GM10248 (cell line): ENCODE data around the gene TXLNB.

Source experiments
- CTCF ChIA-PET: fragments of 300-600 bp; sonication (Branson Sonifier 250); formaldehyde crosslinking; extraction: SDS; loops from one replicate; lab custom pipeline; 2021; ENCODE audit warnings: antibody characterized with exemption; lab: Yijun Ruan, JAX
- POLR2A ChIA-PET: fragments of 350-650 bp; sonication (Branson Sonifier 250); formaldehyde crosslinking; extraction: SDS; loops from one replicate; lab custom pipeline; 2020; ENCODE audit warnings: antibody characterized with exemption; lab: Yijun Ruan, JAX
- DNase-seq: peaks from one replicate; pipeline ENCODE4 v3.0.0; 2012; ENCODE audit errors: extremely low spot score
- CTCF ChIP-seq: IDR thresholded peaks from 2 replicates; pipeline ENCODE4 v1.5.1; 2012; ENCODE audit warnings: mild to moderate bottlenecking, low read depth; ENCODE audit errors: extremely low read depth, missing control alignments, control extremely low read depth

Gene TXLNB

GRCh38 chr6:139313784-139314545 lies 22.2 kb upstream of the TXLNB start:
- TF ChIP-seq CTCF: no peak
- no peak for DNase-seq
- POLR2A ChIA-PET: no interaction called here
- CTCF ChIA-PET: interaction anchor here (0.9 to 2.1 kb wide), 6 partner anchors 8 to 64 kb away, joined by 3 to 7 read pairs (median 4); partner anchors contain the start of gene TXLNB

GRCh38 chr6:139313229-139313628 lies 21.4 kb upstream of the TXLNB start:
- TF ChIP-seq CTCF: no peak
- CTCF ChIA-PET: interaction anchor here (1.5 to 2.1 kb wide), 4 partner anchors 19 to 63 kb away, joined by 4 to 7 read pairs (median 4); partner anchors contain the start of gene TXLNB
- no peak for DNase-seq
- POLR2A ChIA-PET: no interaction called here

- CTCF ChIA-PET: interaction anchor here (2.1 kb wide), 1 partner anchor 20 kb away, joined by 7 read pairs; no protein-coding TSS in a partner anchor
- DNase-seq: no peak
- POLR2A ChIA-PET: no interaction called here
- no peak for TF ChIP-seq CTCF
These were observed 20.0 kb upstream of the TXLNB start for GRCh38 chr6:139311831-139312230.

DNA sequence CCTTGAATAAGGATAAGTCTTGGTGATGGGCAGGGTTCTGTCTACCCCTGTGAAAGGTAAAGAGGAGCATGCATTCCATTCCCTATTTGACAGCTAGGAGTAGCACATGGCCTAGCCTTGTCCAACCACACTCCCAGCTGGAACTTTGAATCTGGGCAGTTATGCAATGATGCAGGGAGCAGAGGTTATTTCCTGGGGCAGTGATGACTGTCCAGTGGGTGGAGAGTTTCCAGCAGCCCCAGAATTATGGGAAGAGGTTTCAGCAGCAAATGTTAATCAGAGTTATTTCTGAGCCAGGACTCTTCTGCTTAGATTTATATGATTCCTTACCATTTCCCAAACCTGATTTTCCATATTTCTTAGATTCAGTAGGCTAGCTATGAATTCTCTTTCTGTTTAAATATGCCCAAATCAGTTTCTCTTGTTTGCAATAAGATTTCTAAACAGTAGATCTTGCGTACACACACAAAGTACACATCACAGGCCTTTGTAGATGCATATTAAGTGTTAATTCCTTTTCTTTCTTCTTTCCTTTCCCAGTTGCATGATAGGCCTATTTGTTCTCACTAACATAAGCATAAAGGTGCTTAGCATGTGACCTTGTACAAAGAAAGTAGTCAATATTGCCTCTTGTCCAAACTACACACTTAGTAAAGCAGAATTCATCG lies 17.3 kb upstream of the TXLNB start:
- no peak for DNase-seq
- no peak for TF ChIP-seq CTCF
- CTCF ChIA-PET: interaction anchor here (0.9 kb wide), 1 partner anchor 17 kb away, joined by 3 read pairs; the partner anchor contains the start of gene TXLNB
- POLR2A ChIA-PET: no interaction called here

- CTCF ChIA-PET: interaction anchor here (0.7 to 1.0 kb wide), 3 partner anchors 14 to 18 kb away, joined by 3 to 4 read pairs (median 3); partner anchors contain the start of gene TXLNB
- TF ChIP-seq CTCF: no peak
- DNase-seq: no peak
- POLR2A ChIA-PET: no interaction called here
These were observed 16.6 kb upstream of the TXLNB start for GRCh38 chr6:139308286-139308916.
